ENCODE measurements around the gene LRBA.
"Not testable (repeated sequence)": the region's sequence is repeated elsewhere in the genome, so short reads cannot be mapped to it uniquely, and the experiment has no call there.

The LRBA gene

DNA sequence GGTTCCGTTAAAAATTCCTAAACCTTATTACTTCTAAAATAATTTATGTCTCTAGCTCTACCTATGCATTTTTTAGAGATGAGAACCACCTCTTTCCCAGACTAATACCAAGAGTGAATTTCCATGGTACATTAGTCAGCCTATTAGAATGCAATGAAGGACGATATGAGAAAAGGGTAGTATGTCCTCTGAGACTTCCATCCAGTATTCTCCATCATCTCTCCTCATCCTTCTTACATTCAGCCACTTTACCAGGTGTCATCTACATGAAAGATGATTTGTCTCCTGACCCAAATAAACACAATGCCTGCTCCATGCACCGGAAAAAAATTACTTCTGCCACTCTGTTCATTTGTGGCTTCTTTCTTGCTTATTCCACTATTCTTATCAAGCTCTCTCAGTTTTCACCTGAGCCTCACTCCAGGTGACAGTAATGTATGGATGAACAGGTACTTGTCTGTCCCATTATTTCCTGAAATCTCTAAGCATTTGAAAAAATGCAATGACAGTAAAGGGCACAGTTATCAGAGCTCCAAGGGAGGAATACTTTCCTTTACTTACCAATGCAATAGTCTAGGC lies 335.2 kb downstream of the LRBA start:
- H3K9me3 ChIP-seq (ENCODE audit: control insufficient read depth in 1 of 2, low read length in 2 of 2) = no peaks in the 10 kb centered on the region
- no peaks in the 10 kb centered on the region for H3K36me3 ChIP-seq (ENCODE audit: control insufficient read depth in 1 of 2, insufficient read depth in 2 of 2, low read length in 2 of 2)
- H3K4me3 ChIP-seq (ENCODE audit: low read depth in 1 of 2, low read length in 2 of 2) = no peak overlapping the region
- no peaks in the 10 kb centered on the region for H3K27me3 ChIP-seq (ENCODE audit: control insufficient read depth in 1 of 2, insufficient read depth in 2 of 2, low read length in 2 of 2)
- H3K4me1 ChIP-seq (ENCODE audit: control insufficient read depth in 1 of 2, insufficient read depth in 2 of 2, low read length in 2 of 2) = no peaks in the 10 kb centered on the region
- H3K9ac ChIP-seq (ENCODE audit: low read depth in 1 of 2, low read length in 2 of 2) = no peak overlapping the region
- H3K27ac ChIP-seq (ENCODE audit: low read depth, low read length) = no peak overlapping the region

DNA sequence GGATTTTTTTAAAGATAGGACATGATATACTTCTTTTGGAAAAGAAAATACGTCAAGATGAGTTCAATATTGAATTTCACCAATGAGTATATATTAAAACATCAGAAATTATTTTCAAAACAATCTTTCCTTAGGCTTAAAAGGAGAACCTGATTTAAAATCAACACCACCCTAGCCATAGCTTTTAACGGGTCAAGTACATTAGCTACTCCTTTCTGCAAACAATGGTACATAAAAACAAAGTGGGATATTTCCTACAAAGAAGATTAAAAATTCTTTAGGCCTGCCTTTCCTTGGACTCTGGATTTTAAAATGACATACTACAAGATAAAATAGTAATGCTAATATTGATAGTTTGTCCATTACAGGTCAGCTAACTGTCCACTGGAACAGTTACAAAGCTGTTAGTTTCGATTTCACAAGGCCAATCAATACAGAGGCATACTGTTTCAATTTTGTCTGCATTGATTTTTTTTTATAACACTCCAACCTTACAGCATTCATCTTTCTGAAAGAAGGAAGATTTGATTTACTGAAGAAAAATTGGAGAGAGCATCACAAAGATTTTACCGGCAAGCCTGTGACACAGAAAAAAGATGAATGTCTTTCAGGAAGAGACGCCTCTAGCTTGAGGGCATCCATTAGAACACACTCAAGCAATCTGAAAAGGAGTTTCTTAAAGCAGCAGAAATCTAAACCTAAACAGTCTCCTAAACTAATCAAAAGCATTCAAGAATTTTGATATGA lies 335.9 kb downstream of the LRBA start:
- no peak overlapping the region for H3K9ac ChIP-seq (ENCODE audit: low read depth in 1 of 2, low read length in 2 of 2)
- H3K4me1 ChIP-seq (ENCODE audit: control insufficient read depth in 1 of 2, insufficient read depth in 2 of 2, low read length in 2 of 2) = no peaks in the 10 kb centered on the region
- H3K27ac ChIP-seq (ENCODE audit: low read depth, low read length) = no peak overlapping the region
- H3K36me3 ChIP-seq (ENCODE audit: control insufficient read depth in 1 of 2, insufficient read depth in 2 of 2, low read length in 2 of 2) = no peaks in the 10 kb centered on the region
- H3K9me3 ChIP-seq (ENCODE audit: control insufficient read depth in 1 of 2, low read length in 2 of 2) = no peaks in the 10 kb centered on the region
- H3K4me3 ChIP-seq (ENCODE audit: low read depth in 1 of 2, low read length in 2 of 2) = no peak overlapping the region
- no peaks in the 10 kb centered on the region for H3K27me3 ChIP-seq (ENCODE audit: control insufficient read depth in 1 of 2, insufficient read depth in 2 of 2, low read length in 2 of 2)

GRCh38 chr4:150673793-150674192 lies 341.3 kb downstream of the LRBA start:
- Histone ChIP-seq H3K9me3 (ENCODE audit: control insufficient read depth in 1 of 2, low read length in 2 of 2) (no peaks in the 10 kb centered on the region), H3K4me1 (ENCODE audit: control insufficient read depth in 1 of 2, insufficient read depth in 2 of 2, low read length in 2 of 2) (no peaks in the 10 kb centered on the region), H3K27ac (ENCODE audit: low read depth, low read length) (no peak overlapping the region), H3K36me3 (ENCODE audit: control insufficient read depth in 1 of 2, insufficient read depth in 2 of 2, low read length in 2 of 2) (no peaks in the 10 kb centered on the region), H3K27me3 (ENCODE audit: control insufficient read depth in 1 of 2, insufficient read depth in 2 of 2, low read length in 2 of 2) (no peaks in the 10 kb centered on the region), H3K4me3 (ENCODE audit: low read depth in 1 of 2, low read length in 2 of 2) (no peak overlapping the region), H3K9ac (ENCODE audit: low read depth in 1 of 2, low read length in 2 of 2) (no peak overlapping the region)

GRCh38 chr4:150668824-150669223 lies 346.3 kb downstream of the LRBA start:
- no peak overlapping the region for H3K27ac ChIP-seq (ENCODE audit: low read depth, low read length)
- H3K9ac ChIP-seq (ENCODE audit: low read depth in 1 of 2, low read length in 2 of 2) = no peak overlapping the region
- H3K36me3 ChIP-seq (ENCODE audit: control insufficient read depth in 1 of 2, insufficient read depth in 2 of 2, low read length in 2 of 2) = peaks cover 0 to 2% of the 10 kb centered on the region in 2 donors

DNA sequence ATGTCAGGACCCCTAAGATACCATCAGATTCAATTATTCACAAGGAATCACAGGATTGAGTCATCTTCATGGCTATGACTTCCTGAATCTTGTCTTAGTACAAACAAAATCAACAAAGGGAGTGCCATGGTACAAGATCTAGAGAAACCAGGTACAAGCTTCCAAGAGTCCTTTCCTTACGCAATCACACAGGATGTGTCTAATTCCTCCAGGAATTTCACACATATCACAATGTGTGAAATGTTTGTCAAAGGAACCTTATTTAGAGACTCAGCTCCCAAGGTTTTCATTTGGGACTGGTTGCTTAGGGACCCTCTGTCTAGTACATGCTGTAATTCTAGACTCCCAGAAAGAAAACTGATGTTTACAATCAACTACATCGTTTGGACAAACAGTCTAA lies 350.1 kb downstream of the LRBA start:
- Histone ChIP-seq H3K36me3 (ENCODE audit: control insufficient read depth in 1 of 2, insufficient read depth in 2 of 2, low read length in 2 of 2) (peaks cover 0 to 2% of the 10 kb centered on the region in 2 donors), H3K4me3 (ENCODE audit: low read depth in 1 of 2, low read length in 2 of 2) (no peak overlapping the region), H3K9me3 (ENCODE audit: control insufficient read depth in 1 of 2, low read length in 2 of 2) (no peaks in the 10 kb centered on the region), H3K27ac (ENCODE audit: low read depth, low read length) (no peak overlapping the region), H3K27me3 (ENCODE audit: control insufficient read depth in 1 of 2, insufficient read depth in 2 of 2, low read length in 2 of 2) (no peaks in the 10 kb centered on the region), H3K9ac (ENCODE audit: low read depth in 1 of 2, low read length in 2 of 2) (no peak overlapping the region), H3K4me1 (ENCODE audit: control insufficient read depth in 1 of 2, insufficient read depth in 2 of 2, low read length in 2 of 2) (no peaks in the 10 kb centered on the region)

More at GRCh38 chr4:150668824-150669223, 346.3 kb downstream of the LRBA start:
- Histone ChIP-seq H3K27me3 (ENCODE audit: control insufficient read depth in 1 of 2, insufficient read depth in 2 of 2, low read length in 2 of 2) (no peaks in the 10 kb centered on the region), H3K4me1 (ENCODE audit: control insufficient read depth in 1 of 2, insufficient read depth in 2 of 2, low read length in 2 of 2) (no peaks in the 10 kb centered on the region), H3K4me3 (ENCODE audit: low read depth in 1 of 2, low read length in 2 of 2) (no peak overlapping the region), H3K9me3 (ENCODE audit: control insufficient read depth in 1 of 2, low read length in 2 of 2) (no peaks in the 10 kb centered on the region)

GRCh38 chr4:150662686-150663085 lies 352.4 kb downstream of the LRBA start:
- Histone ChIP-seq H3K27me3 (ENCODE audit: control insufficient read depth in 1 of 2, insufficient read depth in 2 of 2, low read length in 2 of 2) (no peaks in the 10 kb centered on the region), H3K4me3 (ENCODE audit: low read depth in 1 of 2, low read length in 2 of 2) (no peak overlapping the region), H3K9me3 (ENCODE audit: control insufficient read depth in 1 of 2, low read length in 2 of 2) (no peaks in the 10 kb centered on the region), H3K27ac (ENCODE audit: low read depth, low read length) (no peak overlapping the region), H3K4me1 (ENCODE audit: control insufficient read depth in 1 of 2, insufficient read depth in 2 of 2, low read length in 2 of 2) (no peaks in the 10 kb centered on the region), H3K9ac (ENCODE audit: low read depth in 1 of 2, low read length in 2 of 2) (no peak overlapping the region), H3K36me3 (ENCODE audit: control insufficient read depth in 1 of 2, insufficient read depth in 2 of 2, low read length in 2 of 2) (peaks cover 0 to 2% of the 10 kb centered on the region in 2 donors)

DNA sequence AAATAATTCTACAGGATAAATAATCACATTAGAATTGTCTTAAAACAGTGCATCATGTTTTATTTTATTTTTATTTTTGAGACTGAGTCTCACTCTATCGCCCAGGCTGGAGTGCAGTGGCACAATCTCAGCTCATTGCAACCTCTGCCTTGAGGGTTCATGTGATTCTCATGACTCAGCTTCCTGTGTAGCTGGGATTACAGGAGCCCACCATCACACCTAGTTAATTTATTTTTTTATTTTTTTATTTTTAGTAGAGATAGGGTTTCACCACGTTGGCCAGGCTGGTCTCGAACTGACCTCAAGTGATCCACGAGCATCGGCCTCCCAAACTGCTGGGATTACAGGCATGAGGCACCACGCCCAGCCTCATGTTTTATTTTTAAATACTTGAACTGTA lies 353.5 kb downstream of the LRBA start:
- not testable (repeated sequence) for H3K4me3 ChIP-seq (ENCODE audit: low read depth in 1 of 2, low read length in 2 of 2); H3K36me3 ChIP-seq (ENCODE audit: control insufficient read depth in 1 of 2, insufficient read depth in 2 of 2, low read length in 2 of 2); H3K27ac ChIP-seq (ENCODE audit: low read depth, low read length); H3K9me3 ChIP-seq (ENCODE audit: control insufficient read depth in 1 of 2, low read length in 2 of 2); H3K27me3 ChIP-seq (ENCODE audit: control insufficient read depth in 1 of 2, insufficient read depth in 2 of 2, low read length in 2 of 2); H3K9ac ChIP-seq (ENCODE audit: low read depth in 1 of 2, low read length in 2 of 2); H3K4me1 ChIP-seq (ENCODE audit: control insufficient read depth in 1 of 2, insufficient read depth in 2 of 2, low read length in 2 of 2)

DNA sequence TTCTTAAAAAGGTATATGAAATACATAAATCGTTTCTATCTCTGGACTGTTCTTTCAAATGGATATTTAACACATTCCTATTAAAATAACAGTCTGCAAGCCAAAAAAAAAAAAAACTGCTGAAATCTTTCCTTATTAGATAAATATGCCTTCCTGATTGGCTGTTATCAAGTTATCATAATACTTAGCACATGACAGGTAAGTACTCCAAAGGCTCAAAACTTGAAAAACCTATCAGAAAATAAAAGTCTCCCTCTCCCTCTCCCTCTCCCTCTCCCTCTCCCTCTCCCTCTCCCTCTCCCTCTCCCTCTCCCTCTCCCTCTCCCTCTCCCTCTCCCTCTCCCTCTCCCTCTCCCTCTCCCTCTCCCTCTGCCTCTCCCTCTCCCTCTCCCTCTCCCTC lies 356.8 kb downstream of the LRBA start:
- not testable (repeated sequence) for H3K9ac ChIP-seq (ENCODE audit: low read depth in 1 of 2, low read length in 2 of 2); H3K9me3 ChIP-seq (ENCODE audit: control insufficient read depth in 1 of 2, low read length in 2 of 2); H3K27me3 ChIP-seq (ENCODE audit: control insufficient read depth in 1 of 2, insufficient read depth in 2 of 2, low read length in 2 of 2); H3K4me3 ChIP-seq (ENCODE audit: low read depth in 1 of 2, low read length in 2 of 2); H3K36me3 ChIP-seq (ENCODE audit: control insufficient read depth in 1 of 2, insufficient read depth in 2 of 2, low read length in 2 of 2); H3K4me1 ChIP-seq (ENCODE audit: control insufficient read depth in 1 of 2, insufficient read depth in 2 of 2, low read length in 2 of 2); H3K27ac ChIP-seq (ENCODE audit: low read depth, low read length)

GRCh38 chr4:150656891-150657290 lies 358.2 kb downstream of the LRBA start:
- H3K27ac ChIP-seq (ENCODE audit: low read depth, low read length) = no peak overlapping the region
- H3K4me1 ChIP-seq (ENCODE audit: control insufficient read depth in 1 of 2, insufficient read depth in 2 of 2, low read length in 2 of 2) = no peaks in the 10 kb centered on the region
- H3K4me3 ChIP-seq (ENCODE audit: low read depth in 1 of 2, low read length in 2 of 2) = no peak overlapping the region
- no peaks in the 10 kb centered on the region for H3K27me3 ChIP-seq (ENCODE audit: control insufficient read depth in 1 of 2, insufficient read depth in 2 of 2, low read length in 2 of 2)
- no peaks in the 10 kb centered on the region for H3K36me3 ChIP-seq (ENCODE audit: control insufficient read depth in 1 of 2, insufficient read depth in 2 of 2, low read length in 2 of 2)
- H3K9me3 ChIP-seq (ENCODE audit: control insufficient read depth in 1 of 2, low read length in 2 of 2) = no peaks in the 10 kb centered on the region
- no peak overlapping the region for H3K9ac ChIP-seq (ENCODE audit: low read depth in 1 of 2, low read length in 2 of 2)

GRCh38 chr4:150650751-150651150 lies 364.3 kb downstream of the LRBA start:
- no peaks in the 10 kb centered on the region for H3K9me3 ChIP-seq (ENCODE audit: control insufficient read depth in 1 of 2, low read length in 2 of 2)
- H3K27me3 ChIP-seq (ENCODE audit: control insufficient read depth in 1 of 2, insufficient read depth in 2 of 2, low read length in 2 of 2) = no peaks in the 10 kb centered on the region
- no peak overlapping the region for H3K27ac ChIP-seq (ENCODE audit: low read depth, low read length)
- H3K4me3 ChIP-seq (ENCODE audit: low read depth in 1 of 2, low read length in 2 of 2) = no peak overlapping the region
- no peaks in the 10 kb centered on the region for H3K4me1 ChIP-seq (ENCODE audit: control insufficient read depth in 1 of 2, insufficient read depth in 2 of 2, low read length in 2 of 2)
- no peak overlapping the region for H3K9ac ChIP-seq (ENCODE audit: low read depth in 1 of 2, low read length in 2 of 2)
- H3K36me3 ChIP-seq (ENCODE audit: control insufficient read depth in 1 of 2, insufficient read depth in 2 of 2, low read length in 2 of 2) = no peaks in the 10 kb centered on the region

Data from duodenal mucosa (tissue), 2 donors.